Loucy (cell line): Measurements from ENCODE around the gene KRTAP10-2.

ENCODE experiments used
- H2AFZ ChIP-seq: fragments of 200-600 bp; sonication (generic); 2 replicates; pipeline ENCODE4 v1.6.0; 2016; ENCODE audit warnings: antibody characterized with exemption, mild to moderate bottlenecking, low read length, moderate library complexity
- H3F3A ChIP-seq: fragments of 200-600 bp; 2 replicates; pipeline ENCODE4 v1.6.0; 2016; ENCODE audit warnings: antibody characterized with exemption, low read depth, mild to moderate bottlenecking
- H3K27me3 ChIP-seq: fragments of 200-600 bp; sonication (generic); 2 replicates; pipeline ENCODE4 v1.6.1; 2014; ENCODE audit warnings: low read length, mild to moderate bottlenecking; ENCODE audit not compliant: insufficient read depth, poor library complexity, severe bottlenecking
- H3K36me3 ChIP-seq: fragments of 200-600 bp; sonication (generic); 2 replicates; pipeline ENCODE4 v1.6.1; 2016; ENCODE audit warnings: low read length; ENCODE audit not compliant: insufficient read depth
- H3K4me1 ChIP-seq: fragments of 200-600 bp; sonication (generic); 2 replicates; pipeline ENCODE4 v1.5.1; 2014; ENCODE audit warnings: low read length, mild to moderate bottlenecking; ENCODE audit not compliant: insufficient read depth, poor library complexity, severe bottlenecking
- H3K4me2 ChIP-seq: fragments of 200-600 bp; sonication (generic); 2 replicates; pipeline ENCODE4 v1.6.0; 2014; ENCODE audit warnings: antibody characterized with exemption, low read length, low read depth, mild to moderate bottlenecking; ENCODE audit not compliant: poor library complexity, severe bottlenecking
- H3K4me3 ChIP-seq: fragments of 200-600 bp; sonication (generic); 2 replicates; pipeline ENCODE4 v1.5.1; 2014; ENCODE audit warnings: low read length, mild to moderate bottlenecking, mixed read lengths; ENCODE audit not compliant: poor library complexity, severe bottlenecking
- H3K79me2 ChIP-seq: fragments of 200-600 bp; sonication (generic); 2 replicates; pipeline ENCODE4 v1.6.1; 2014; ENCODE audit warnings: low read length; ENCODE audit not compliant: insufficient read depth
- H3K9ac ChIP-seq: fragments of 200-600 bp; sonication (generic); 2 replicates; pipeline ENCODE4 v1.6.0; 2014; ENCODE audit warnings: mild to moderate bottlenecking, low read depth, low read length, moderate library complexity; ENCODE audit not compliant: poor library complexity, severe bottlenecking
- H3K9me2 ChIP-seq: fragments of 200-600 bp; sonication (generic); replicated peaks from 2 replicates; pipeline ENCODE4 v1.6.1; 2016; ENCODE audit warnings: low read depth, low read length, mixed read lengths
- H3K9me3 ChIP-seq: fragments of 200-600 bp; sonication (generic); 2 replicates; pipeline ENCODE4 v1.6.1; 2014; ENCODE audit warnings: mild to moderate bottlenecking, antibody characterized with exemption, low read length, low read depth; ENCODE audit not compliant: insufficient read depth
- H4K20me1 ChIP-seq: fragments of 200-600 bp; sonication (generic); 2 replicates; pipeline ENCODE4 v1.6.0; 2014; ENCODE audit warnings: antibody characterized with exemption, low read length, mild to moderate bottlenecking; ENCODE audit not compliant: insufficient read depth, poor library complexity, severe bottlenecking
- EZH2phosphoT487 ChIP-seq: fragments of 200-600 bp; IDR thresholded peaks from 2 replicates; pipeline ENCODE4 v1.6.1; 2018; ENCODE audit warnings: antibody characterized with exemption, mild to moderate bottlenecking, moderate library complexity, borderline replicate concordance
- TF ChIP-seq, protein P1 (sequence below): fragments of 200-600 bp; sonication (generic); conservative IDR thresholded peaks from 2 replicates; pipeline ENCODE4 v1.5.1; 2014; ENCODE audit warnings: mild to moderate bottlenecking, antibody characterized with exemption, low read length

KRTAP10-2 gene

DNA sequence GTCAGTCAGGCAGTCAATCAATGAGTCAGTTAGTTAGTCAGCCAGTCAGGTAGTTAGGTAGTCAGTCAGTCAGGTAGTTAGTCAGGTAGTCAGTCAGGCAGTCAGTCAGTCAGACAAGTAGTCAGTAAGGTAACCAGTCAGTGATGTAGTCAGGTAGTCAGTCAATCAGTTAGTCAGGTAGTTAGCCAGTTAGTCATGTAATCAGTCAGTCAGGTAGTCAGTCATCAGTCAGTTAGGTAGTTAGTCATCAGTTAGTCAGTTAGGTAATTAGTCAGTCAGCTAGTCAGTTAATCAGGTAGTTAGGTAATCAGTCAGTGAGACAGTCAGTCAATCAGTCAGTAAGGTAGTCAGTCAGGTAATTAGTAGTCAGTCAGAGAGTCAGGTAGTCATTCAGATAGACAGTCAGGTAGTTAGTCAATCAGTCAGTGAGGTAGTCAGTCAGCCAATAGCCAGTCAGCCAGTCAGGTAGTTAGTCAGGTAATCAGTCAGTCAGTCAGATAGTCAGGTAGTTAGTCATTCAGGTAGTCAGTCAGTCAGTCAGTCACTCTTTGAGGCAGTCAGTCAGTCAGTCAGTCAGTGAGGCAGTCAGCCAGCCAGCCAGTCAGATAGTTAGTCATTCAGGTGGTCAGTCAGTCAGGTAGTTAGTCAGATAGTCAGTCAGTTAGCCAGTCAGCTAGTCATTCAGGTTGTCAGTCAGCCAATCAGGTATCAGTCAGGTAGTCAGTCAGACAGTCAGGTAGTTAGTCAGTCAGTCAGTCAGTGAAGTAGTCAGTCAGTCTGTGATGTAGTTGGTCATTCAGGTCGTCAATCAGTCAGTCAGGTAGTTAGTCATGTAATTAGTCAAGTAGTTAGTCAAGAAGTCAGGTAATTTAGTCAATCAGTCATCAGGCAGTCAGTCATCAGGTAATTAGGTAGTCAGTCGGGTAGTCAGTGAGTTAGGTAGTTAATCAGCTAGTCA is 26.6 kb downstream of the KRTAP10-2 start:
- no peak overlapping the region for H3K4me2 ChIP-seq
- H3K4me3 ChIP-seq, result no peak overlapping the region
- H2AFZ ChIP-seq, result no peak overlapping the region
- no peaks in the 10 kb centered on the region for H3K36me3 ChIP-seq
- H3K27me3 ChIP-seq, result no peaks in the 10 kb centered on the region
- no peaks in the 10 kb centered on the region for H3K79me2 ChIP-seq
- H3K9me2 ChIP-seq, result no peaks in the 10 kb centered on the region
- TF ChIP-seq, protein P1, sequence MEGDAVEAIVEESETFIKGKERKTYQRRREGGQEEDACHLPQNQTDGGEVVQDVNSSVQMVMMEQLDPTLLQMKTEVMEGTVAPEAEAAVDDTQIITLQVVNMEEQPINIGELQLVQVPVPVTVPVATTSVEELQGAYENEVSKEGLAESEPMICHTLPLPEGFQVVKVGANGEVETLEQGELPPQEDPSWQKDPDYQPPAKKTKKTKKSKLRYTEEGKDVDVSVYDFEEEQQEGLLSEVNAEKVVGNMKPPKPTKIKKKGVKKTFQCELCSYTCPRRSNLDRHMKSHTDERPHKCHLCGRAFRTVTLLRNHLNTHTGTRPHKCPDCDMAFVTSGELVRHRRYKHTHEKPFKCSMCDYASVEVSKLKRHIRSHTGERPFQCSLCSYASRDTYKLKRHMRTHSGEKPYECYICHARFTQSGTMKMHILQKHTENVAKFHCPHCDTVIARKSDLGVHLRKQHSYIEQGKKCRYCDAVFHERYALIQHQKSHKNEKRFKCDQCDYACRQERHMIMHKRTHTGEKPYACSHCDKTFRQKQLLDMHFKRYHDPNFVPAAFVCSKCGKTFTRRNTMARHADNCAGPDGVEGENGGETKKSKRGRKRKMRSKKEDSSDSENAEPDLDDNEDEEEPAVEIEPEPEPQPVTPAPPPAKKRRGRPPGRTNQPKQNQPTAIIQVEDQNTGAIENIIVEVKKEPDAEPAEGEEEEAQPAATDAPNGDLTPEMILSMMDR, result no peak
- TF ChIP-seq EZH2phosphoT487, result no peak
- no peaks in the 10 kb centered on the region for H3K4me1 ChIP-seq
- no peaks in the 10 kb centered on the region for H3F3A ChIP-seq
- peaks cover 11% of the 10 kb centered on the region; the same call in 1 of the 2 replicates for H3K9me3 ChIP-seq
- H4K20me1 ChIP-seq, result no peaks in the 10 kb centered on the region
- H3K9ac ChIP-seq, result no peak overlapping the region

DNA sequence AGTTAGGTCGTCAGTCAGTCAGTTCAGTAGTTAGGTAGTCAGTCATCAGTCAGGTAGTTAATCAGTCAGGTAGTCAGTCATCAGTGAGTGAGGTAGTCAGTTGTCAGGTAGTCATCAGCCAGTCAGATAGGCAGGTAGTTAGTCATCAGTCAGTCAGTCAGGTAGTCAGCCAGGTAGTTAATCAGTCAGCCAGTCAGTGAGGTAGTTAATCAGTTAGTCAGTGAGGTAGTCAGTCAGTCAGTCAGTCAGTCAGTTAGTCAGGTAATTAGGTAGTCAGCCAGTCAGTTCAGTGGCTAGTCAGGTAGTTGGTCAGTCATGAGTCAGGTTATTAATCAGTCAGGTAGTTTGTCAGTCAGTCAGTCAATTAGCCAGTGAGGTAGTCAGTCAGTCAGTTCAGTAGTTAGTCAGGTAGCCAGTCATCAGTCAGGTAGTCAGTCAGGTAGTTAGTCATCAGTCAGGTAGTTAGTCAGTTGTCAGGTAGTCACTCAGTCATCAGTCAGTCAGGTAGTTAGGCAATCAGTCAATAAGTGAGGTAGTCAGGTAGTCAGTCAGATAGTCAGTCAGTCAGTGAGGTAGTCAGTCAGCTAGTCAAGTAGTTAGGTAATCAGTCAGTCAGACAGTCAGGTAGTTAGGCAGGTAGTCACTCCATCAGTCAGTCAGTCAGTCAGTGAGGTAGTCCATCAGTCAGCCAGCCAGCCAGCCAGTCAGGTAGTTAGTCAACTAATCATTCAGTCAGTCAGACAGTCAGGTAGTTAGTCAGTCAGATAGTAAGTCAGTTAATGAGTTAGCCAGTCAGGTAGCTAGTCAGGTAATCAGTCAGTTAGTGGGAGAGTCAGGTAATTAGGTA is 27.5 kb downstream of the KRTAP10-2 start:
- H3K79me2 ChIP-seq, result no peaks in the 10 kb centered on the region
- no peaks in the 10 kb centered on the region for H3K4me1 ChIP-seq

DNA sequence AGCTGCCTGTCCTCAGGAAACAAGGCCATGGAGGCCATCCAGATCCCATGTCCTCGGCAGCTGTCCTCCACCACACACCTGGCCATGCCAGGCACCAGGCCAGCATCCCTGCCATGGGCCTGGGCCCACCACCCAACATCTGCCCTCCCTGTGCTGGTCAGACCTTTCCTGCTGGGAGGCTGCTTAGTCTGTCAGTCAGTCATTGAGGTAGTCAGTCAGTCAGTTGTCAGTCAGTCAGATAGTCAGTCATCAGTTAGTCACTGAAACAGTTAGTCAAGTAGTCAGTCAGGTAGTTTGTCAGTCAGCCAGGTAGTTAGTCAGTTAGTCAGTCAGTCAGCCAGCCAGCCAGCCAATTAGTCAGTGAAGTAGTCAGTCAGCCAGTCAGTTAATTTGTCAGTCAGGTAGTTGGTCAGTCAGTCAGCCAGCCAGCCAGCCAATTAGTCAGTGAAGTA is 28.5 kb downstream of the KRTAP10-2 start:
- no peak overlapping the region for H3K4me3 ChIP-seq
- H4K20me1 ChIP-seq, result no peaks in the 10 kb centered on the region
- no peak overlapping the region for H3K9ac ChIP-seq
- H2AFZ ChIP-seq, result no peak overlapping the region
- no peaks in the 10 kb centered on the region for H3F3A ChIP-seq
- no peak overlapping the region for H3K4me2 ChIP-seq
- H3K79me2 ChIP-seq, result no peaks in the 10 kb centered on the region
- H3K36me3 ChIP-seq, result no peaks in the 10 kb centered on the region
- TF ChIP-seq, protein P1, result no peak
- TF ChIP-seq EZH2phosphoT487, result no peak
- H3K9me2 ChIP-seq, result no peaks in the 10 kb centered on the region
- no peaks in the 10 kb centered on the region for H3K27me3 ChIP-seq
- no peaks in the 10 kb centered on the region for H3K4me1 ChIP-seq
- peaks cover 11% of the 10 kb centered on the region; the same call in 1 of the 2 replicates for H3K9me3 ChIP-seq

More for the DNA sequence above, 27.5 kb downstream of the KRTAP10-2 start:
- Histone ChIP-seq H4K20me1 (no peaks in the 10 kb centered on the region), H3K4me2 (no peak overlapping the region), H3K9ac (no peak overlapping the region), H3F3A (no peaks in the 10 kb centered on the region), H3K4me3 (no peak overlapping the region), H3K27me3 (no peaks in the 10 kb centered on the region), H3K36me3 (no peaks in the 10 kb centered on the region), H3K9me3 (peaks cover 11% of the 10 kb centered on the region; the same call in 1 of the 2 replicates), H2AFZ (no peak overlapping the region), H3K9me2 (no peaks in the 10 kb centered on the region)
- TF ChIP-seq, protein P1, result no peak
- TF ChIP-seq EZH2phosphoT487, result no peak
